ENCODE results near the gene MYZAP.

- TF ChIP-seq EP300 (IDR thresholded peaks at IDR 0.05) = no peak
- no peak for TF ChIP-seq CTCF (IDR thresholded peaks at IDR 0.05)
- no peak for TF ChIP-seq POLR2A (IDR thresholded peaks at IDR 0.05)
Measured at GRCh38 chr15:57656434-57656833, 64.7 kb downstream of the MYZAP start.
